ENCODE data around the gene RAB35. TPM values are rescaled to one million over a fixed set of nuclear protein-coding genes. Genes with fewer than 3 reads are reported as not detected.

The RAB35 gene
- total and polyA plus RNA-seq, 2 experiments from 2014 or later, result 25.4 to 33.4 TPM

- Histone ChIP-seq H3K36me3 (peaks cover 71% of the 10 kb centered on the region), H3K9me3 (ENCODE audit: low read depth) (no peaks in the 10 kb centered on the region), H3K27ac (no peak overlapping the region), H3K4me3 (no peak overlapping the region), H3K27me3 (no peaks in the 10 kb centered on the region), H3K4me1 (ENCODE audit: low read depth) (no peaks in the 10 kb centered on the region)
- no peak for DNase-seq (ENCODE audit: low read depth in 1 of 2, low spot score in 1 of 2)
- TF ChIP-seq CTCF (IDR thresholded peaks at IDR 0.05; ENCODE audit: low read depth, low read length), result no peak
Measured at GRCh38 chr12:120148011-120148410, 31.5 kb upstream of the RAB35 start.

- Histone ChIP-seq H3K4me3 (no peak overlapping the region), H3K9me3 (ENCODE audit: low read depth) (no peaks in the 10 kb centered on the region), H3K4me1 (ENCODE audit: low read depth) (no peaks in the 10 kb centered on the region), H3K36me3 (peaks cover 84% of the 10 kb centered on the region), H3K27ac (no peak overlapping the region), H3K27me3 (no peaks in the 10 kb centered on the region)
- no peak for TF ChIP-seq CTCF (IDR thresholded peaks at IDR 0.05; ENCODE audit: low read depth, low read length)
- DNase-seq (ENCODE audit: low read depth in 1 of 2, low spot score in 1 of 2), result no peak
Measured at GRCh38 chr12:120145164-120145563, 28.6 kb upstream of the RAB35 start.

- no peak overlapping the region for H3K4me3 ChIP-seq
- H3K27ac ChIP-seq, result no peak overlapping the region
- no peak for TF ChIP-seq CTCF (IDR thresholded peaks at IDR 0.05; ENCODE audit: low read depth, low read length)
- DNase-seq (ENCODE audit: low read depth in 1 of 2, low spot score in 1 of 2), result no peak
- no peaks in the 10 kb centered on the region for H3K4me1 ChIP-seq (ENCODE audit: low read depth)
- H3K27me3 ChIP-seq, result no peaks in the 10 kb centered on the region
- peaks cover 80% of the 10 kb centered on the region for H3K36me3 ChIP-seq
- no peaks in the 10 kb centered on the region for H3K9me3 ChIP-seq (ENCODE audit: low read depth)
Measured at GRCh38 chr12:120144215-120144614, 27.7 kb upstream of the RAB35 start.

GRCh38 chr12:120142231-120142877, 25.8 kb upstream of the RAB35 start:
- H3K27ac ChIP-seq, result no peak overlapping the region
- no peak for DNase-seq (ENCODE audit: low read depth in 1 of 2, low spot score in 1 of 2)
- TF ChIP-seq CTCF (IDR thresholded peaks at IDR 0.05; ENCODE audit: low read depth, low read length), result no peak
- H3K9me3 ChIP-seq (ENCODE audit: low read depth), result no peaks in the 10 kb centered on the region
- no peak overlapping the region for H3K4me3 ChIP-seq
- H3K36me3 ChIP-seq, result peaks cover 81% of the 10 kb centered on the region
- H3K4me1 ChIP-seq (ENCODE audit: low read depth), result no peaks in the 10 kb centered on the region
- H3K27me3 ChIP-seq, result no peaks in the 10 kb centered on the region

- Histone ChIP-seq H3K4me1 (ENCODE audit: low read depth) (no peaks in the 10 kb centered on the region), H3K36me3 (peaks cover 80% of the 10 kb centered on the region), H3K27ac (no peak overlapping the region), H3K9me3 (ENCODE audit: low read depth) (no peaks in the 10 kb centered on the region), H3K27me3 (no peaks in the 10 kb centered on the region), H3K4me3 (no peak overlapping the region)
- no peak for DNase-seq (ENCODE audit: low read depth in 1 of 2, low spot score in 1 of 2)
- no peak for TF ChIP-seq CTCF (IDR thresholded peaks at IDR 0.05; ENCODE audit: low read depth, low read length)
Measured at GRCh38 chr12:120141336-120141735, 24.8 kb upstream of the RAB35 start.
